ENCODE results near the gene XPA. TPM values are rescaled to one million over a fixed set of nuclear protein-coding genes. Genes with fewer than 3 reads are reported as not detected.

The XPA gene
- polyA plus RNA-seq, 3 donors: 2.9 to 15.8 (median 15.4) TPM

- peak overlapping the region in 6 of 7 donors; percentile 27 to 88 (median 82) for H3K27ac Mint-ChIP-seq
- intact Hi-C loops (cut with micrococcal nuclease): no loop called here
- no peak overlapping the region for H3K9ac ChIP-seq (ENCODE audit: insufficient read depth, low read length, poor library complexity, severe bottlenecking)
- peaks cover 13% of the 10 kb centered on the region for H3K4me1 Mint-ChIP-seq
- H3K4me2 ChIP-seq (replicated peaks; ENCODE audit: extremely low read depth, low read length, poor library complexity, severe bottlenecking): no peak overlapping the region
- no peak overlapping the region for H3K4me3 ChIP-seq (replicated peaks in 1 of 3; ENCODE audit: low read depth in 2 of 3, low read length in 3 of 3)
- H3K9me3 Mint-ChIP-seq: peaks cover 0 to 3% (median 0%) of the 10 kb centered on the region in 7 donors
- no peaks in the 10 kb centered on the region for H3K27me3 Mint-ChIP-seq (ENCODE audit: low read depth in 3 of 3)
- H4K20me1 ChIP-seq (ENCODE audit: insufficient read depth, low read length): no peaks in the 10 kb centered on the region
- peak in 1 of 3 donors; percentile 8 for DNase-seq
- peak overlapping the region in 1 of 2 donors; percentile 78 for H3K27ac ChIP-seq (ENCODE audit: low read depth in 1 of 2, low read length in 2 of 2)
- TF ChIP-seq, protein P1, sequence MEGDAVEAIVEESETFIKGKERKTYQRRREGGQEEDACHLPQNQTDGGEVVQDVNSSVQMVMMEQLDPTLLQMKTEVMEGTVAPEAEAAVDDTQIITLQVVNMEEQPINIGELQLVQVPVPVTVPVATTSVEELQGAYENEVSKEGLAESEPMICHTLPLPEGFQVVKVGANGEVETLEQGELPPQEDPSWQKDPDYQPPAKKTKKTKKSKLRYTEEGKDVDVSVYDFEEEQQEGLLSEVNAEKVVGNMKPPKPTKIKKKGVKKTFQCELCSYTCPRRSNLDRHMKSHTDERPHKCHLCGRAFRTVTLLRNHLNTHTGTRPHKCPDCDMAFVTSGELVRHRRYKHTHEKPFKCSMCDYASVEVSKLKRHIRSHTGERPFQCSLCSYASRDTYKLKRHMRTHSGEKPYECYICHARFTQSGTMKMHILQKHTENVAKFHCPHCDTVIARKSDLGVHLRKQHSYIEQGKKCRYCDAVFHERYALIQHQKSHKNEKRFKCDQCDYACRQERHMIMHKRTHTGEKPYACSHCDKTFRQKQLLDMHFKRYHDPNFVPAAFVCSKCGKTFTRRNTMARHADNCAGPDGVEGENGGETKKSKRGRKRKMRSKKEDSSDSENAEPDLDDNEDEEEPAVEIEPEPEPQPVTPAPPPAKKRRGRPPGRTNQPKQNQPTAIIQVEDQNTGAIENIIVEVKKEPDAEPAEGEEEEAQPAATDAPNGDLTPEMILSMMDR (IDR thresholded peaks at IDR 0.05): no peak
- peaks cover 0 to 9% of the 10 kb centered on the region in 2 donors for H3K4me1 ChIP-seq (ENCODE audit: control insufficient read depth in 1 of 2, insufficient read depth in 2 of 2, low read length in 2 of 2)
- WGBS (ENCODE audit: insufficient coverage): 100% methylated on average over 1 of the region's 3 CpGs
- H3K36me3 ChIP-seq (replicated peaks in 1 of 2; ENCODE audit: control insufficient read depth in 1 of 2, insufficient read depth in 2 of 2, low read length in 2 of 2): peaks cover 76 to 94% of the 10 kb centered on the region in 2 donors
- H3K9me3 ChIP-seq (replicated peaks in 1 of 2; ENCODE audit: control insufficient read depth in 1 of 2, insufficient read depth in 1 of 2, low read length in 2 of 2): no peaks in the 10 kb centered on the region
- H3K27me3 ChIP-seq (ENCODE audit: control insufficient read depth in 2 of 2, insufficient read depth in 2 of 2, low read length in 2 of 2): no peaks in the 10 kb centered on the region
- H3K79me2 ChIP-seq (ENCODE audit: insufficient read depth, low read length): no peaks in the 10 kb centered on the region
- H3K4me3 Mint-ChIP-seq: no peak overlapping the region
- peak overlapping the region; percentile 59 for H2AFZ ChIP-seq (ENCODE audit: insufficient read depth, low read depth, low read length, poor library complexity, severe bottlenecking)
- peaks cover 82 to 84% of the 10 kb centered on the region in 2 donors for H3K36me3 Mint-ChIP-seq
Measured at GRCh38 chr9:97659771-97660170, 37.4 kb downstream of the XPA start.

DNA sequence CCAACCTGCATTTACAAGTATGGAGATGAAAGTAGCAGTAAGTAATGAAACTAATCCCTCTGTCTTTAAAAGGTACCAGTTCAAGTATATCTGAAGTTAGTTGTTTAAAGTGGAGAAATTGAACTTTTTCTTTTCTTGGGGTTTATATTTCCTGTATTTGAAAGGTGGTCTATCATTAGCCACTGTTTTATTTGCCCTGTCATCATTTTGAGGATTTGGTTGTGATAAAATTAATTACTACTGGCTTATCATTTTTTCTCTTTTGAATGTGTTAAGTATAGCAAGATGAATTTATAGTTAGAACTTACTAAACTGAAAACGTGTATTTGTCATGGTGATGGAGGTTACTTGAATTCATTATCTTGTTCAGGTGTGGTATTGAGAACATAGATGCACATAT, 38.4 kb downstream of the XPA start:
- no peak overlapping the region for H3K4me3 ChIP-seq (replicated peaks in 1 of 3; ENCODE audit: low read depth in 2 of 3, low read length in 3 of 3)
- H3K36me3 Mint-ChIP-seq: peaks cover 81 to 83% of the 10 kb centered on the region in 2 donors
- no peaks in the 10 kb centered on the region for H3K9me3 ChIP-seq (replicated peaks in 1 of 2; ENCODE audit: control insufficient read depth in 1 of 2, insufficient read depth in 1 of 2, low read length in 2 of 2)
- TF ChIP-seq, protein P1 (IDR thresholded peaks at IDR 0.05): no peak
- H3K4me3 Mint-ChIP-seq: no peak overlapping the region
- H3K27me3 ChIP-seq (ENCODE audit: control insufficient read depth in 2 of 2, insufficient read depth in 2 of 2, low read length in 2 of 2): no peaks in the 10 kb centered on the region
- no peak for DNase-seq
- H3K27ac Mint-ChIP-seq: peak overlapping the region in 1 of 7 donors; percentile 69
- peak overlapping the region in 1 of 2 donors; percentile 78 for H3K27ac ChIP-seq (ENCODE audit: low read depth in 1 of 2, low read length in 2 of 2)
- peaks cover 13% of the 10 kb centered on the region for H3K4me1 Mint-ChIP-seq
- H4K20me1 ChIP-seq (ENCODE audit: insufficient read depth, low read length): no peaks in the 10 kb centered on the region
- no CpG with 5 or more reads among the region's 1 CpG for WGBS (ENCODE audit: insufficient coverage)
- no peak overlapping the region for H2AFZ ChIP-seq (ENCODE audit: insufficient read depth, low read depth, low read length, poor library complexity, severe bottlenecking)
- intact Hi-C loops (cut with micrococcal nuclease): no loop called here
- peaks cover 76 to 94% of the 10 kb centered on the region in 2 donors for H3K36me3 ChIP-seq (replicated peaks in 1 of 2; ENCODE audit: control insufficient read depth in 1 of 2, insufficient read depth in 2 of 2, low read length in 2 of 2)
- no peaks in the 10 kb centered on the region for H3K79me2 ChIP-seq (ENCODE audit: insufficient read depth, low read length)
- no peak overlapping the region for H3K9ac ChIP-seq (ENCODE audit: insufficient read depth, low read length, poor library complexity, severe bottlenecking)
- H3K4me1 ChIP-seq (ENCODE audit: control insufficient read depth in 1 of 2, insufficient read depth in 2 of 2, low read length in 2 of 2): peaks cover 0 to 9% of the 10 kb centered on the region in 2 donors
- H3K9me3 Mint-ChIP-seq: no peaks in the 10 kb centered on the region
- H3K27me3 Mint-ChIP-seq (ENCODE audit: low read depth in 3 of 3): no peaks in the 10 kb centered on the region
- H3K4me2 ChIP-seq (replicated peaks; ENCODE audit: extremely low read depth, low read length, poor library complexity, severe bottlenecking): no peak overlapping the region
